Neutrophil (primary cell): ENCODE measurements around the gene SSTR3.

Experiments used
- H3K27ac ChIP-seq: fragments of 200-600 bp; sonication (generic); 2 replicates; pipeline ENCODE4 v1.5.1; 2016; ENCODE audit warnings: mild to moderate bottlenecking, moderate library complexity
- H3K27me3 ChIP-seq: fragments of 200-600 bp; sonication (generic); 2 replicates; pipeline ENCODE4 v1.6.0; 2016; ENCODE audit warnings: mild to moderate bottlenecking
- H3K36me3 ChIP-seq: fragments of 200-600 bp; sonication (generic); 2 replicates; pipeline ENCODE4 v1.5.1; 2017
- H3K4me1 ChIP-seq, 2 experiments: fragments of 200-600 bp in 1 of 2; sonication (generic) in 1 of 2; 1 replicate in 1 of 2; 2 replicates in 1 of 2; pipeline versions ENCODE4 v1.5.1 to v1.6.1; 2013 to 2016; ENCODE audit warnings: low read depth in 1 of 2, low read length in 1 of 2, mild to moderate bottlenecking in 1 of 2, moderate library complexity in 1 of 2; ENCODE audit not compliant: control insufficient read depth in 1 of 2, insufficient read depth in 1 of 2
- H3K4me3 ChIP-seq, 2 experiments: fragments of 200-600 bp in 1 of 2; sonication (generic) in 1 of 2; 1 replicate in 1 of 2; 2 replicates in 1 of 2; pipeline ENCODE4 v1.5.1; 2013 to 2016; ENCODE audit warnings: low read depth in 1 of 2, low read length in 1 of 2, mild to moderate bottlenecking in 1 of 2, moderate library complexity in 1 of 2
- H3K9me3 ChIP-seq: fragments of 200-600 bp; sonication (generic); 2 replicates; pipeline ENCODE4 v1.5.1; 2016
- TF ChIP-seq, protein P1 (sequence below): fragments of 200-600 bp; sonication (generic); IDR thresholded peaks from 2 replicates; pipeline ENCODE4 v1.5.1; 2016; ENCODE audit warnings: antibody characterized with exemption

Gene SSTR3

DNA sequence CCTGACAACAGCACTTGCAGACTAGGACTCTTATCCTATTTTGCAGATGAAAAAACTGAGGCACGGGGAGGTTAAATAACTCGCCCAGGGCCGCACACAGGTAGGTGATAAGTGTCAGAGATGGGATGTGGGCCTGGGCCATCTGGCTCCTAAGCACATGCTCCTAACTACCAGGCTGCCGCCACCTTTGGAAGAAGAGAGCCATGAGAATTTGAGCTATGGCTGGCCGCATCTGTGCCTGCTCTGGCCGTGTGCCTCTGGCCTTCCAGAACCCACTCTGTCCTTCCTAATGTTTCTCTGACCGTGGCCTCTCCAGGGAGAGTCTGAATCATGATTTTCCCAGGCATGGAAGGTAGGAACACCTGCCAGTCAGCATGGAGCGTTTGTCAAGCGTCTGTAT lies 47.2 kb downstream of the SSTR3 start:
- peaks cover 4 to 7% of the 10 kb centered on the region in 2 experiments for H3K4me1 ChIP-seq
- H3K9me3 ChIP-seq = no peaks in the 10 kb centered on the region
- H3K27ac ChIP-seq = no peak overlapping the region
- H3K4me3 ChIP-seq = no peak overlapping the region
- TF ChIP-seq, protein P1, sequence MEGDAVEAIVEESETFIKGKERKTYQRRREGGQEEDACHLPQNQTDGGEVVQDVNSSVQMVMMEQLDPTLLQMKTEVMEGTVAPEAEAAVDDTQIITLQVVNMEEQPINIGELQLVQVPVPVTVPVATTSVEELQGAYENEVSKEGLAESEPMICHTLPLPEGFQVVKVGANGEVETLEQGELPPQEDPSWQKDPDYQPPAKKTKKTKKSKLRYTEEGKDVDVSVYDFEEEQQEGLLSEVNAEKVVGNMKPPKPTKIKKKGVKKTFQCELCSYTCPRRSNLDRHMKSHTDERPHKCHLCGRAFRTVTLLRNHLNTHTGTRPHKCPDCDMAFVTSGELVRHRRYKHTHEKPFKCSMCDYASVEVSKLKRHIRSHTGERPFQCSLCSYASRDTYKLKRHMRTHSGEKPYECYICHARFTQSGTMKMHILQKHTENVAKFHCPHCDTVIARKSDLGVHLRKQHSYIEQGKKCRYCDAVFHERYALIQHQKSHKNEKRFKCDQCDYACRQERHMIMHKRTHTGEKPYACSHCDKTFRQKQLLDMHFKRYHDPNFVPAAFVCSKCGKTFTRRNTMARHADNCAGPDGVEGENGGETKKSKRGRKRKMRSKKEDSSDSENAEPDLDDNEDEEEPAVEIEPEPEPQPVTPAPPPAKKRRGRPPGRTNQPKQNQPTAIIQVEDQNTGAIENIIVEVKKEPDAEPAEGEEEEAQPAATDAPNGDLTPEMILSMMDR = no peak
- peaks cover 1% of the 10 kb centered on the region for H3K27me3 ChIP-seq
- no peaks in the 10 kb centered on the region for H3K36me3 ChIP-seq

DNA sequence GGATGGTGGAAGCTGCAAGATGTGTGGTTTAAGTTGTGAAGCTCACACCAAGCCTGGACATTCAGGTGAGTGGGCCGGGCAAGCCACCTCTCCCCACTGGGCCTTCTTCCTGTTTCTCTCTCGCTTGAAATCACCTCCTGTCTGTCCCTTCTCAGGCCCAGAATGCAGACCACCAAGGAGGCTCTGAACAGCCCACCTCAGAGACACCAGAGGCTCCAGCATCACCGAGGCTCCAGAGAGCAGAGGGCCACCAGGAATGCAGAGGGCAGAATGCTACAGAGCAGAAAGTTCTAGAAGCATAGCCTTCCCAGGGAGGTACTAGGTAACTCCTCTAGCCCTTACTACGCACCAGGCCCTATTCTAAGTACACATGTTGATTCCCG lies 47.8 kb downstream of the SSTR3 start:
- Histone ChIP-seq H3K27me3 (peaks cover 6% of the 10 kb centered on the region), H3K4me1 (peaks cover 4 to 7% of the 10 kb centered on the region in 2 experiments), H3K27ac (no peak overlapping the region), H3K9me3 (no peaks in the 10 kb centered on the region), H3K36me3 (no peaks in the 10 kb centered on the region), H3K4me3 (no peak overlapping the region)
- TF ChIP-seq, protein P1 = no peak

DNA sequence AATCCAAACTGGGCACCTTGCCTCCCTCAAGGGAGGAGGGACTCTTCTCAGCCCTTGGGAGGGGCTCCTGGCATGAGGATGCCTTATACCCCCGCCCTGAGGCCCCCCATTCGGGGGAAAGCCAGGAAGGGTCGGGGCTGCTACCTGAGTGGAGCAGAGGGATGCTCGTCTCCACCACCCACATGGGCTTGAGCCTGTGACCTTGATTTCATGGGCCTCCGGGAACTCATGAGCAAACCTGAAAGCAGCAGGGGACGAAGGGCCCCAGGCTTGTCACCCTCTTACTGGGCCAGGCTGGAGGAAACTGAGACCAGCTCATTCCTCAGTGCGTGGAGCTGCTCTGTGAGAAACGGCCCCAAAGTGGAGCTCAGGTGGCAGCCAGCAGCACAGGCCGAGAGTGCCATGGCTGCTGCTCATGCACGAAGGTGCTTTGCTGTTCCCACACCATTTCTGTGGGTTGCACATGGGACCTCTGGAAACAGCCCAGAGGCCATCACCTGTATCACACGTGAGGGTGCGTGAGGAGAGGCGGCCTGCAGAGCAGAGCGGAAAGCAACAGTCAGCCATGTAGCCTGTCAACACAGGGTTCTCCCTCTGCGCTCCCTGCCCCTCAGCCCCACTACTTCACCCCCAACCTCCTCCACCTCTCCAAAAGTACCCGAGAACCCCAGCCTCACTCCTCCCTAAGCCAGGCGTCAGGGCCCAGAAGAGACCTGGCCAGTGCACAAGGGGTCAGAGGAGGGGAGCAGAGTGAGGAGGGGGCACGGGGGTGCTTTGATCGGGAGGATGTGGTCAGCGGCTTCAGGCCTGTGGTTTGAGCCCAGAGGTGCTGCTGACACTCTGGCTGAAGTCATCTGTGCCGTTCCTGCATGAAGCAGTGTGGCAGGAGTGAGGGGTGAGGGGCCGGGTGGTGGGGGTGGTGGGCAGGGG lies 48.4 kb downstream of the SSTR3 start:
- Histone ChIP-seq H3K4me1 (peaks cover 4 to 7% of the 10 kb centered on the region in 2 experiments), H3K4me3 (no peak overlapping the region), H3K36me3 (no peaks in the 10 kb centered on the region), H3K9me3 (no peaks in the 10 kb centered on the region), H3K27me3 (peaks cover 12% of the 10 kb centered on the region), H3K27ac (no peak overlapping the region)
- TF ChIP-seq, protein P1 = no peak

DNA sequence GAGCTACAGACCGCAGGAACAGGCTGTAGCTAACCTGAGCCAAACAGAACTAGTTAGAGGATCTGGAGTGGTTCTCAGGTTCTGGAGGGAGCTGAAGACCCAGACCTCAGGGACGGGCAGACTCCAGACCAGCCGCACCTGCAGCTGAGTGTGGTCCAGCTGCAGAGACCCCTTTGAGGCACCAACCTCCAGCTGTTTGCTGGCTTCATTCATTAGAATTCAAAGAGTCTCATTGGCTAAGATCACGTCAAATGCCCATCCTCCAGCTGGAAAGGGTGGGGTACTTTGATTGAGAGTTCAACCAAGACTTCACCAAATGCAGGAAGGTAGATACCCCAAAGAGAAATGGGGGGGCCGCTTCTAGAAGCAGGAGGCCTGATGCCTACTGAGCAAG lies 49.2 kb downstream of the SSTR3 start:
- Histone ChIP-seq H3K4me3 (no peak overlapping the region), H3K9me3 (no peaks in the 10 kb centered on the region), H3K36me3 (no peaks in the 10 kb centered on the region), H3K27me3 (peaks cover 12% of the 10 kb centered on the region), H3K27ac (no peak overlapping the region), H3K4me1 (peaks cover 7 to 11% of the 10 kb centered on the region in 2 experiments)
- TF ChIP-seq, protein P1 = no peak

DNA sequence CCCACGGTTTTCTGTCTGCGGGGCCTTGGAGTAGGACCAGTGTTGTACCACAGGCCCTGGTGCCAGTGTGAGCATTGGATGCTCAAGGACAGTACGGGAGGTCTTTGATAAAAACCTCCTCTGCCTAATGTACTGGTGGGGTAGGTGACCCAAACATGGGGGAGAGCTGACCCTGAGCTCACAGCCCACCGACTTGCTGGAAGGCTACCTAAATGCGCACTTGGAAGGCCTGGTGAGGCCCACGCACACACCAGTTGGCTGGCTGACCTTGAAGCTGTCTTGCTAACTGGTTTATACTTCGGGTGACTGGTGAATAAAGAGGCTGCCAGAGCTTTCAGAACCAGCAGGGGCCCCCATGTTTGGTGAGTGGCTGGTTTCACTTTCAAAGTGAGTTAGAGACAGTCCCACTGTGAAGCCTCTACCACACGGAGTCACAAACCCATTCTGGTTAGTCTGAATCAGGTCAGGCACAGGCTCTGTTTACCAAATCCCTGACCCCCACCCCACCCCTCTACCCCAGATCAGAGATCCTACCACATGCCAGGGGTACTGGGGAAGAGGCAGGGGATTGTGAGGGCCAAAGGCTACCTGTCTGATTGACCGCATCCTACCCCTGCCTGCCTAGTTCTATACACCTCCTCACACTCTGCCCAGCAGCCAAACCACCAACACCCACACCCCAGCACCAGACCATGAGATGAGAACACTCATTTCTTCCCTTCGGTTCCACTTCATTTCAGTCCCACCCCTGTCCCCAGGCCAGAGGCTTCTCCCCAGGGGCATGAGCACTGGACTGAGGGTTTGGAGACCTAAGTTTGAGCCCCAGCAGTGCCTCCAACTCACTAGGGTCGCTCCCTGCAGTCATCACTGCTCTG lies 49.8 kb downstream of the SSTR3 start:
- H3K4me3 ChIP-seq = no peak overlapping the region

More for the DNA sequence above, 49.8 kb downstream of the SSTR3 start:
- no peaks in the 10 kb centered on the region for H3K9me3 ChIP-seq
- H3K27ac ChIP-seq = no peak overlapping the region
- peaks cover 7 to 11% of the 10 kb centered on the region in 2 experiments for H3K4me1 ChIP-seq
- TF ChIP-seq, protein P1 = no peak
- H3K36me3 ChIP-seq = no peaks in the 10 kb centered on the region
- H3K27me3 ChIP-seq = peaks cover 13% of the 10 kb centered on the region
